HepG2 (cell line): ENCODE results near the gene GPS1. TPM values are rescaled to one million over a fixed set of nuclear protein-coding genes. Genes with fewer than 3 reads are reported as not detected.

Experiments
- DBP ChIP-seq: sonication (generic); formaldehyde crosslinking; IDR thresholded peaks from 2 replicates; pipeline ENCODE4 v1.4.0; 2020; ENCODE audit warnings: missing genetic modification reagents; ENCODE audit errors: not compliant biosample characterization
- FOXA3 ChIP-seq: IDR thresholded peaks from 2 replicates; pipeline ENCODE4 v1.6.1; 2016; ENCODE audit warnings: missing genetic modification reagents, missing compliant biosample characterization
- KDM5B ChIP-seq: sonication (generic); formaldehyde crosslinking; IDR thresholded peaks from 2 replicates; pipeline ENCODE4 v1.4.0; 2020; ENCODE audit warnings: missing genetic modification reagents, mild to moderate bottlenecking, borderline replicate concordance
- MEF2D ChIP-seq: sonication (generic); formaldehyde crosslinking; IDR thresholded peaks from 2 replicates; pipeline ENCODE4 v1.5.1; 2020; ENCODE audit warnings: mild to moderate bottlenecking, missing genetic modification reagents
- MYC ChIP-seq: sonication (generic); formaldehyde crosslinking; IDR thresholded peaks from 2 replicates; pipeline ENCODE4 v1.9.0; 2021; ENCODE audit warnings: missing genetic modification reagents, borderline replicate concordance
- NAIF1 ChIP-seq: sonication (generic); formaldehyde crosslinking; IDR thresholded peaks from 2 replicates; pipeline ENCODE4 v1.5.0; 2020; ENCODE audit warnings: mild to moderate bottlenecking, missing genetic modification reagents, borderline replicate concordance
- NFIC ChIP-seq: IDR thresholded peaks from 2 replicates; pipeline ENCODE4 v1.6.1; 2012; ENCODE audit warnings: mild to moderate bottlenecking, low read length, inconsistent platforms
- PLSCR1 ChIP-seq: sonication (generic); formaldehyde crosslinking; IDR thresholded peaks from 2 replicates; pipeline ENCODE4 v1.5.0; 2020; ENCODE audit warnings: missing genetic modification reagents, mild to moderate bottlenecking, borderline replicate concordance
- RFX1 ChIP-seq: fragments of 450-650 bp; IDR thresholded peaks from 2 replicates; pipeline ENCODE4 v1.6.1; 2017
- SMAD1 ChIP-seq: sonication (generic); formaldehyde crosslinking; IDR thresholded peaks from 2 replicates; pipeline ENCODE4 v1.4.0; 2020; ENCODE audit warnings: missing genetic modification reagents, low read depth, mild to moderate bottlenecking, borderline replicate concordance
- SNAPC5 ChIP-seq: sonication (generic); formaldehyde crosslinking; IDR thresholded peaks from 2 replicates; pipeline ENCODE4 v1.8.1; 2023; ENCODE audit warnings: mild to moderate bottlenecking, missing genetic modification reagents, borderline replicate concordance
- SP1 ChIP-seq, 2 experiments: fragments of 450-650 bp in 1 of 2; sonication (generic) in 1 of 2; formaldehyde crosslinking in 1 of 2; IDR thresholded peaks; 2 replicates each; pipeline versions ENCODE4 v1.4.0 to v1.6.1; 2016 to 2020; ENCODE audit warnings: missing genetic modification reagents in 1 of 2
- SP2 ChIP-seq: sonication (generic); formaldehyde crosslinking; IDR thresholded peaks from 2 replicates; pipeline ENCODE4 v1.5.1; 2020; ENCODE audit warnings: mild to moderate bottlenecking, missing genetic modification reagents
- SP5 ChIP-seq: IDR thresholded peaks from 2 replicates; pipeline ENCODE4 v1.6.1; 2016; ENCODE audit warnings: low read depth, borderline replicate concordance
- XRCC5 ChIP-seq: fragments of 200-400 bp; formaldehyde crosslinking; optimal IDR thresholded peaks from 2 replicates; pipeline ENCODE3; 2017; ENCODE audit warnings: mild to moderate bottlenecking, low read length
- ZBTB10 ChIP-seq: sonication (generic); formaldehyde crosslinking; IDR thresholded peaks from 2 replicates; pipeline ENCODE4 v1.4.0; 2020; ENCODE audit warnings: missing genetic modification reagents, borderline replicate concordance
- ZMAT3 ChIP-seq: sonication (generic); formaldehyde crosslinking; conservative IDR thresholded peaks from 2 replicates; pipeline ENCODE4 v1.7.0; 2021; ENCODE audit warnings: missing genetic modification reagents
- ZMAT5 ChIP-seq: sonication (generic); formaldehyde crosslinking; IDR thresholded peaks from 2 replicates; pipeline ENCODE4 v1.5.0; 2020; ENCODE audit warnings: mild to moderate bottlenecking, low read depth, missing genetic modification reagents, borderline replicate concordance
- ZNF17 ChIP-seq: sonication (generic); formaldehyde crosslinking; IDR thresholded peaks from 2 replicates; pipeline ENCODE4 v1.5.0; 2020; ENCODE audit warnings: mild to moderate bottlenecking, missing genetic modification reagents
- ZNF225 ChIP-seq: sonication (generic); formaldehyde crosslinking; IDR thresholded peaks from 2 replicates; pipeline ENCODE4 v1.4.0; 2020; ENCODE audit warnings: mild to moderate bottlenecking, missing genetic modification reagents
- ZNF24 ChIP-seq: fragments of 450-650 bp; IDR thresholded peaks from 2 replicates; pipeline ENCODE4 v1.6.1; 2017; ENCODE audit warnings: antibody characterized with exemption, mild to moderate bottlenecking
- ZNF335 ChIP-seq: sonication (generic); formaldehyde crosslinking; IDR thresholded peaks from 2 replicates; pipeline ENCODE4 v1.4.0; 2020; ENCODE audit warnings: missing genetic modification reagents
- ZNF367 ChIP-seq: sonication (generic); formaldehyde crosslinking; IDR thresholded peaks from 2 replicates; pipeline ENCODE4 v1.4.0; 2020; ENCODE audit warnings: missing genetic modification reagents, borderline replicate concordance
- ZNF430 ChIP-seq: sonication (generic); formaldehyde crosslinking; IDR thresholded peaks from 2 replicates; pipeline ENCODE4 v1.9.0; 2021; ENCODE audit warnings: mild to moderate bottlenecking, missing genetic modification reagents
- ZNF432 ChIP-seq: sonication (generic); formaldehyde crosslinking; IDR thresholded peaks from 2 replicates; pipeline ENCODE4 v1.5.0; 2020; ENCODE audit warnings: missing genetic modification reagents, mild to moderate bottlenecking, borderline replicate concordance
- ZNF597 ChIP-seq: sonication (generic); formaldehyde crosslinking; IDR thresholded peaks from 2 replicates; pipeline ENCODE4 v1.5.0; 2020; ENCODE audit warnings: missing genetic modification reagents
- ZNF772 ChIP-seq: sonication (generic); formaldehyde crosslinking; IDR thresholded peaks from 2 replicates; pipeline ENCODE4 v1.5.0; 2020; ENCODE audit warnings: mild to moderate bottlenecking, missing genetic modification reagents
- polyA plus RNA-seq, 8 experiments: library from polyadenylated mRNA; depleted of rRNA in 3 of 8; stranded (reverse) in 7 of 8; unstranded in 1 of 8; fragments of >200 nt; fragmentation: Illumina TruSeq in 4 of 8; extraction: Trizol in 4 of 8; gene quantifications; 2 replicates each; pipeline versions ENCODE4 v1.2.1 to v1.2.3, GENCODE V29; 2011 to 2016; ENCODE audit warnings: low read depth in 4 of 8, missing spikeins in 1 of 8, mixed read lengths in 1 of 8; ENCODE audit not compliant: insufficient read depth in 1 of 8
- total RNA-seq, 5 experiments: library from RNA; depleted of rRNA; stranded (reverse); fragments of >200 nt; fragmentation: Illumina TruSeq; extraction: Trizol; gene quantifications; 2 replicates each; pipeline ENCODE4 v1.2.3, GENCODE V29; 2016; ENCODE audit warnings: low read depth in 1 of 5

Gene GPS1
- total and polyA plus RNA-seq, 2 of the 13 experiments (the other 11 are each of a cell fraction or from before 2014, with no cell fraction given), result 124 to 128 TPM

GRCh38 chr17:82065193-82065637, 13.5 kb downstream of the GPS1 start (continued):
- TF ChIP-seq ZNF17 (CRISPR knock-in tag), result no peak
- TF ChIP-seq ZBTB10 (CRISPR knock-in tag), result no peak
- TF ChIP-seq SP1 (IDR thresholded peaks at IDR 0.05), result no peak
- no peak for TF ChIP-seq SP1 (CRISPR knock-in tag; IDR thresholded peaks at IDR 0.05)
- TF ChIP-seq KDM5B (CRISPR knock-in tag), result no peak; the same call in 1 of the 2 replicates
- TF ChIP-seq ZNF432 (CRISPR knock-in tag), result no peak
- TF ChIP-seq ZNF430 (CRISPR knock-in tag), result peak; percentile 63; the same call in 1 of the 2 replicates
- no peak for TF ChIP-seq NFIC
- TF ChIP-seq XRCC5, result no peak
- no peak for TF ChIP-seq DBP (CRISPR knock-in tag)
- no peak for TF ChIP-seq SP5 (CRISPR knock-in tag)
- no peak for TF ChIP-seq NAIF1 (CRISPR knock-in tag)
- TF ChIP-seq SMAD1, result no peak
- TF ChIP-seq ZNF335 (CRISPR knock-in tag), result no peak
- no peak for TF ChIP-seq ZNF24
- TF ChIP-seq SNAPC5 (CRISPR knock-in tag), result no peak
- no peak for TF ChIP-seq MEF2D (CRISPR knock-in tag)
- TF ChIP-seq ZNF772 (CRISPR knock-in tag), result 0 out of 2 replicates have a peak, but pooled peaks have one; percentile 46
- no peak for TF ChIP-seq ZMAT3 (CRISPR knock-in tag)
- no peak for TF ChIP-seq RFX1
- TF ChIP-seq SP2 (CRISPR knock-in tag), result no peak
- no peak for TF ChIP-seq ZNF597 (CRISPR knock-in tag)
- TF ChIP-seq ZNF367 (CRISPR knock-in tag), result peak; percentile 55; the same call in 1 of the 2 replicates
- TF ChIP-seq MYC (CRISPR knock-in tag), result no peak
- TF ChIP-seq ZNF225 (CRISPR knock-in tag), result no peak; the same call in 1 of the 2 replicates
- no peak for TF ChIP-seq ZMAT5 (CRISPR knock-in tag)
- no peak for TF ChIP-seq FOXA3 (CRISPR knock-in tag)
- TF ChIP-seq PLSCR1, result no peak
